GM12878 (cell line): ENCODE measurements around the gene ARHGAP21.

Experiments used
- CTCF ChIP-seq, 3 experiments: IDR thresholded peaks in 2 of 3; conservative IDR thresholded peaks in 1 of 3; 2 replicates each; pipeline ENCODE4 v1.5.1; 2011; ENCODE audit warnings: low read depth in 3 of 3, low read length in 3 of 3, mild to moderate bottlenecking in 3 of 3, control low read depth in 2 of 3, moderate library complexity in 2 of 3, inconsistent platforms in 1 of 3, mixed read lengths in 1 of 3; ENCODE audit not compliant: control insufficient read depth in 2 of 3, insufficient read depth in 1 of 3; ENCODE audit errors: extremely low read depth in 1 of 3
- POLR2A ChIP-seq: IDR thresholded peaks from 2 replicates; pipeline ENCODE4 v1.6.1; 2011; ENCODE audit warnings: low read depth, mild to moderate bottlenecking, low read length
- POLR2AphosphoS5 ChIP-seq: IDR thresholded peaks from 2 replicates; pipeline ENCODE4 v1.6.1; 2011; ENCODE audit warnings: mild to moderate bottlenecking, low read length, inconsistent platforms
- RAD21 ChIP-seq: IDR thresholded peaks from 2 replicates; pipeline ENCODE4 v1.6.1; 2011; ENCODE audit warnings: mild to moderate bottlenecking, low read depth, low read length, moderate library complexity; ENCODE audit not compliant: insufficient read depth
- REST ChIP-seq: IDR thresholded peaks from 2 replicates; pipeline ENCODE4 v1.6.1; 2012; ENCODE audit warnings: mild to moderate bottlenecking, low read depth, low read length
- SMAD1 ChIP-seq: fragments of 450-650 bp; IDR thresholded peaks from 2 replicates; pipeline ENCODE4 v1.6.1; 2018; ENCODE audit warnings: mild to moderate bottlenecking, low read depth; ENCODE audit not compliant: partially characterized antibody
- SMC3 ChIP-seq: IDR thresholded peaks from 2 replicates; pipeline ENCODE4 v1.6.1; 2011; ENCODE audit warnings: low read length, improper control_type of control experiment, borderline replicate concordance
- ZBTB11 ChIP-seq: fragments of 450-650 bp; formaldehyde crosslinking; IDR thresholded peaks from 2 replicates; pipeline ENCODE4 v1.5.0; 2022; ENCODE audit warnings: mild to moderate bottlenecking, missing genetic modification characterization
- ZBTB40 ChIP-seq: fragments of 450-650 bp; IDR thresholded peaks from 2 replicates; pipeline ENCODE4 v1.6.1; 2016; ENCODE audit warnings: mild to moderate bottlenecking, moderate library complexity, borderline replicate concordance
- ZZZ3 ChIP-seq: IDR thresholded peaks from 2 replicates; pipeline ENCODE4 v1.6.1; 2011; ENCODE audit warnings: low read depth; ENCODE audit not compliant: control insufficient read depth, insufficient read length

- no peak for TF ChIP-seq ZBTB11
- no peak for TF ChIP-seq CTCF (IDR thresholded peaks at IDR 0.05 in 2 of 3, conservative IDR thresholded peaks at IDR 0.05 in 1 of 3; ENCODE audit: control insufficient read depth in 2 of 3, extremely low read depth in 1 of 3, insufficient read depth in 1 of 3, low read depth in 3 of 3, low read length in 3 of 3)
- no peak for TF ChIP-seq RAD21
- TF ChIP-seq REST: no peak
- no peak for TF ChIP-seq ZBTB40
- TF ChIP-seq ZZZ3: no peak
- TF ChIP-seq SMAD1: no peak
- no peak for TF ChIP-seq POLR2A
- no peak for TF ChIP-seq POLR2AphosphoS5
- no peak for TF ChIP-seq SMC3
Measured at GRCh38 chr10:24664991-24665390, 58.7 kb downstream of the ARHGAP21 start.
